Activated naive CD8-positive, alpha-beta T cell treated with anti-CD3 and anti-CD28 coated beads for 36 hours (primary cell): ENCODE results near the gene INPP5K. TPM values are rescaled to one million over a fixed set of nuclear protein-coding genes. Genes with fewer than 3 reads are reported as not detected.

ENCODE experiments used
- DNase-seq: peaks from one replicate; pipeline ENCODE4 v3.0.0; 2021
- H3K27ac Mint-ChIP-seq: one replicate; pipeline ENCODE4 v1.8.0; 2022; ENCODE audit warnings: mild to moderate bottlenecking, moderate library complexity, mixed read lengths
- H3K27me3 Mint-ChIP-seq: one replicate; pipeline ENCODE4 v1.8.0; 2022; ENCODE audit warnings: mild to moderate bottlenecking, mixed read lengths
- H3K36me3 Mint-ChIP-seq: one replicate; pipeline ENCODE4 v1.8.0; 2021; ENCODE audit warnings: mild to moderate bottlenecking, mixed read lengths
- H3K4me1 Mint-ChIP-seq: one replicate; pipeline ENCODE4 v1.8.0; 2021; ENCODE audit warnings: mixed read lengths
- H3K4me3 Mint-ChIP-seq: one replicate; pipeline ENCODE4 v1.8.0; 2022; ENCODE audit warnings: mild to moderate bottlenecking, moderate library complexity, mixed read lengths
- H3K9me3 Mint-ChIP-seq: one replicate; pipeline ENCODE4 v1.8.0; 2022; ENCODE audit warnings: mixed read lengths
- total RNA-seq, 2 experiments: library from RNA; stranded (reverse); gene quantifications; one replicate each; pipeline ENCODE4 v1.2.3, GENCODE V29; 2021

Gene INPP5K
- total RNA-seq, 2 experiments from 2014 or later: 18.1 to 18.2 TPM

DNA sequence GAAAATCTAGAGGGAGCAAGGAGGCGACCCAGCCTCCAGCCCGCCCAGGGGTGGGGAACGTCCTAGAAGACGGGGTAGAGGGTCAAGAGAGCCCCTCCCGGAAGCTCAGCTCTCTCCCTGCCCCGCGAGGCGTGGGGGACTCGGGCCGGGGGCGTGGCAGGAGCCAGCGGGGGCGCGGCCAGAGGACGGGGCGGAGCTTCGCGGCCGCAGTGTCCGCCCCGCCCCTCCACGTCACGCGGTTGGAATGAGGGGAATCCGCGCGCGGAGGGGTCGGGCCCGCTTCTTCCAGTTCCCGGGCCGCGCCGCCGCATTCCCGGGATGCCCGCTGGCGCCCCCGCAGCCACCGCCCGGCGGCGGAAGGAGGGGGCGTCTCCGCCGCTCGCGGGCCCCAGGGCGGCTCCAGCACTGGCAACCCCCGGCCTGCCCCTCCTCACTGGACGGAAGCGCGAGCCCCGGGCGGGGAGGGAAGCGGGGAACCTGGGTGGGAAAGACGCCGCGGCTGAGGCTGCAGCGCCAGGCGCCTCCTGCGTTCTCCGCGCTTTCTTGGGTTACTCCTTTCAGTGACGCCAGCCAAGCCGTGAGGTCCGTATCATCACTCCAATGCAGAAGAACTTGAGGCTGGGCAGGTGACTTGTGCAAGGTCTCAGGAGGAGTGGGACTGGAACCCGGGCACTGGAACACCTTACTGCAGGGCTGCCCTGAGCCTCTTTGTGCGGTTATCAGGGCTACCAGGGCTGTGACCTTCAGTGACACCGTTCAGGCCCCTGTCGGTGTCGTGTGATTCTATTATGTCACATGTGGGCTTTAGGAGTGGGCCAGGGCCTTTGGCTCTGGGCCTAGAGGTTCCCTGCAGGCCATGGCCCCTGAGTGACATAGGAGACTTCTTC is 28.2 kb downstream of the INPP5K start:
- Mint-ChIP-seq H3K27ac (no peak overlapping the region), H3K4me1 (peaks cover 29% of the 10 kb centered on the region), H3K4me3 (peak overlapping the region; percentile 71), H3K9me3 (no peaks in the 10 kb centered on the region), H3K36me3 (no peaks in the 10 kb centered on the region), H3K27me3 (peaks cover 9% of the 10 kb centered on the region)
- peak; percentile 69 for DNase-seq

DNA sequence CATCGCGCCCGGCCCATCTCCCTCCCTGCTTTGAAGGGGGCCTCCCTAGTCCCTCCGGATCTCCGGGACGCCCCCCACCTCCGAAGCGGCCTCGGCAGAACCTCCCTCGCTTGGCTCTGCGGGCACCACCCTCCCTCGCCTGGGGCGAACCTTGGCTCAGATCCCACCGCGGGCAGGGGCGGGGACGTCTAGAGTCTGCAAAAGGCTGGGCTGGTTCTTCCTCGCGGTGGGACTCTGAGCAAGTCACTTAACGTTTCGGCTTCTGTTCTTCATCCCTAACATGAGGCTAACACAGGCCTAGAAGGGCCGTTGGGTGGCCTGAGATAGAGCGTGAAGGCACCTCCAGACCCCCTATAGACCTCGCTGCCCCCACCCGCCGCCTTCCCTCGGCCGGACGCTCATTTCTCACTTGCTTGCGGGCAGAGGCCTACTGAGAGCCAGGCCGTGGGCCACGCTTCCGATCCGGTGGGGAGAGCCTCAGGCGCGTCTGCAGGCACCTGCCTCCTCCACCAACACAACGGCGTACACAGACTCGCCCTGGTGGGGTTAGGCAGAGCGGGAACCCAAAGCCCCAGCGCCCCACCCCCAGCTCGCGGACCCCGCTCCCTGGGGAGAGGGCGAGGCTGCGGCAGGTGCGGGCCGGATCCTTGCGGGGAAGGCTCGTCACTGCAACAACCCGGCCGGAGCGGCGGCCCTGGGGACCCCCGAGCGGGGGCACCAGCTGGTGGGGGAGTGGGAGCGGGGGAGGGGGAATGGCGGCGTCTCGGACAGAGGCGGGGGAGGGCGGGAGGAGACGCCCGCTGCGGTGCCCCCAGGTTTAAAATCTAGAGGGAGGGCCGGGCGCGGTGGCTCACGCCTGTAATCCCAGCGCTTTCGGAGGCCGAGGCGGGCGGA is 29.4 kb downstream of the INPP5K start:
- Mint-ChIP-seq H3K27ac (peak overlapping the region; percentile 48), H3K4me1 (peaks cover 27% of the 10 kb centered on the region), H3K27me3 (peaks cover 9% of the 10 kb centered on the region), H3K36me3 (no peaks in the 10 kb centered on the region), H3K9me3 (no peaks in the 10 kb centered on the region), H3K4me3 (peak overlapping the region; percentile 73)
- DNase-seq: peak; percentile 81

GRCh38 chr17:1485423-1486376 is 30.7 kb downstream of the INPP5K start:
- H3K27me3 Mint-ChIP-seq: peaks cover 6% of the 10 kb centered on the region
- H3K4me3 Mint-ChIP-seq: peak overlapping the region; percentile 73
- no peaks in the 10 kb centered on the region for H3K9me3 Mint-ChIP-seq
- DNase-seq: peak; percentile 67
- no peak overlapping the region for H3K27ac Mint-ChIP-seq
- peaks cover 21% of the 10 kb centered on the region for H3K4me1 Mint-ChIP-seq
- H3K36me3 Mint-ChIP-seq: no peaks in the 10 kb centered on the region

- Mint-ChIP-seq H3K27ac (peak overlapping the region; percentile 70), H3K4me3 (peak overlapping the region; percentile 68), H3K4me1 (peaks cover 17% of the 10 kb centered on the region), H3K9me3 (no peaks in the 10 kb centered on the region), H3K27me3 (peaks cover 6% of the 10 kb centered on the region), H3K36me3 (no peaks in the 10 kb centered on the region)
- DNase-seq: peak; percentile 43
Measured at GRCh38 chr17:1484676-1485422, 31.6 kb downstream of the INPP5K start.

DNA sequence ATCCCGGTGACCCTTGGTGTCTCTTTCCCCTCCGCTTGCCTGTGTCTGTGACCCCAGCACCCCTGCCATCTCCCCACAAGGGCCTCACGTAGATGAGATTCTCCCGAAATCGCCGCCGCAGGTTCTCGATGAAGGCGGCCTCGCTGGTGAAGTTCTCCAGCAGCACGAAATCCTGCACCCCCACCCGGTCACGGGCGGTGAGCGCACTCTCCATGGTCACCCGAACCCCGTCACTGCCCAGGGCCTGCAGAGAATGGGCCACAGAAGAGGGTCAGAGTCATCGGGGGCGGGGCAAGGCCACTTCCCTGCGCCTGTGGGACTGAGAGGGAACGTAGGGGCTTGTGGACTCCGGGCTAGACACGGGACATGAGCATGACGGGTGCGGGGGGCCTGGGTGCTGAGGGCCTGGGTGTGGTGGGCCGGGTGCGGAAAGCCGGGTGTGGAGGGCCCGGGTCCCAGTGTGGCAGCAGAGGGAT is 32.3 kb downstream of the INPP5K start:
- H3K4me1 Mint-ChIP-seq: peaks cover 17% of the 10 kb centered on the region
- H3K36me3 Mint-ChIP-seq: no peaks in the 10 kb centered on the region
- no peaks in the 10 kb centered on the region for H3K9me3 Mint-ChIP-seq
- DNase-seq: no peak
- H3K27me3 Mint-ChIP-seq: peaks cover 3% of the 10 kb centered on the region
- no peak overlapping the region for H3K4me3 Mint-ChIP-seq
- H3K27ac Mint-ChIP-seq: no peak overlapping the region

DNA sequence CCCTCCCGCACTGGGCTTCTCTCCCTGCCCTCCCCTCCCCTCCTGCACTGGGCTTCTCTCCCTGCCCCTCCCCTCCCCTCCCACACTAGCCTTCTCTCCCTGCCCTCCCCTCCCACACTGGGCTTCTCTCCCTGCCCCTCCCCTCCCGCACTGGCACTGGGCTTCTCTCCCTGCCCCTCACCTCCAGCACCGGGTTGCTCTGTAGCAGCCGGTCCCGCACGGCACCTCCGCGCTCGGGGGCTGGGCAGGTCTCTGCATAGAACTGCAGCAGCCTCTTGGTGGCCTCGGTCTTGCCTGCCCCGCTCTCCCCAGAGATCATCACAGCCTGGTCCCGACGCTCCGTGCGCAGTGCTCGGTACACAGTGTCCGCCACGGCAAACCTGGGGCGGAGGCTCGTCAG is 33.7 kb downstream of the INPP5K start:
- Mint-ChIP-seq H3K27me3 (no peaks in the 10 kb centered on the region), H3K4me1 (peaks cover 14% of the 10 kb centered on the region), H3K27ac (no peak overlapping the region), H3K9me3 (no peaks in the 10 kb centered on the region), H3K4me3 (no peak overlapping the region), H3K36me3 (no peaks in the 10 kb centered on the region)
- no peak for DNase-seq

DNA sequence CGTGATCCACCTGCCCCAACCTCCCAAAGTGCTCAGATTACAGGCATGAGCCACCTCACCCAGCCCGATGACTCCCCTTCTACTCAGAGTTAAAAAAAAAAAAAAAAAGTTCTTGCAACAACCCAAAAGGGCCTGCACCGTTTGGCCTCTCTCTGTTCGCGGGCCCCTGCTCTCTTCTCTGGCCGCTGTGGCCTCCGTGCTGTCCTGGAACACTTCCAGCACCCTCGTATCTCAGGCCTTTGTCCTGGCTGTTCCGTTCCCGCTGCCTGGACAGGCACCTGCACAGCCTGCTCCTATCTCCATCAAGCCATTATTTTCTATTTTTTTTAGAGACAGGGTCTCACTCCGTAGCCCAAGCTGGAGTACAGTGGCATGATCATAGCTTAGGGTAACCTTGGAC is 34.7 kb downstream of the INPP5K start:
- Mint-ChIP-seq H3K36me3 (no peaks in the 10 kb centered on the region), H3K4me1 (peaks cover 8% of the 10 kb centered on the region), H3K4me3 (no peak overlapping the region), H3K9me3 (no peaks in the 10 kb centered on the region), H3K27me3 (no peaks in the 10 kb centered on the region), H3K27ac (no peak overlapping the region)
- DNase-seq: no peak

DNA sequence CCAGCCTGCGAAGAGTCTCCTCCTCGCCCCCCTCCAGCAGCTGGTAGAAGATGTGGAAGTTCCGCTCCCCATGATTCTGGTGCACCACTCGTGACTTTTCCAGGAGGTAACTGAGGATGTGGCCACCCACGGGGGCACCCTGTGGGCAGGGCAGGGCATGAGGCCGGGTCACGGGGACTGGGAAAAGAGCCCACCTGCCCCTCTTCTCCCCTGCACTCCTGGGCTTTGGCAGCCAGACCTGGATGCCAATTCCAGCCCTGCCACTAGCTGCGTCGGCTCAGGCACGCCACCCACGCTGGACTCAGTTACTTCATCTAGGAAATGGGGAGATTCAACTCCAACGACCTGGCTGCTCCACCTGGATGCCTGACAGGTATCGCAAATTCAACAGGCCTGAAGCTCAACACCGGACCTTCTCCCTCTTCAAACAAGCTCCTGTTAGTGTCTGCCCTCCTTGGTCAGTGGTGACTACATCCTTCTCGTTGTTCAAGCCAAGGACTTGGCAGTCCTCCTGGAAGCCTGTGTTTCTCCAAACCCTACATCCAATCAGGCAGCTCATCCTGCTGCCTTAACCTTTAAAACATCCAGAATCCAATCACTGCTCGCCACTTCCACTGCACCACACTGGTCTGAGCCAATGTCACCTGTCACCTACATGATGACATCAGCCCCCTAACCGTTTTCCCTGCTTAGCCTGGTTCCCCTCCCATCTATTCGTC is 35.5 kb downstream of the INPP5K start:
- Mint-ChIP-seq H3K27me3 (no peaks in the 10 kb centered on the region), H3K9me3 (no peaks in the 10 kb centered on the region), H3K4me1 (peaks cover 7% of the 10 kb centered on the region), H3K27ac (no peak overlapping the region), H3K4me3 (no peak overlapping the region), H3K36me3 (no peaks in the 10 kb centered on the region)
- DNase-seq: no peak

GRCh38 chr17:1478418-1478817 is 38.0 kb downstream of the INPP5K start:
- Mint-ChIP-seq H3K4me3 (no peak overlapping the region), H3K9me3 (no peaks in the 10 kb centered on the region), H3K36me3 (no peaks in the 10 kb centered on the region)

GRCh38 chr17:1475321-1475854 is 41.0 kb downstream of the INPP5K start:
- Mint-ChIP-seq H3K36me3 (no peaks in the 10 kb centered on the region), H3K4me3 (no peak overlapping the region), H3K9me3 (no peaks in the 10 kb centered on the region), H3K27ac (no peak overlapping the region), H3K27me3 (no peaks in the 10 kb centered on the region), H3K4me1 (peaks cover 9% of the 10 kb centered on the region)
- no peak for DNase-seq

More at GRCh38 chr17:1478418-1478817, 38.0 kb downstream of the INPP5K start:
- H3K27ac Mint-ChIP-seq: no peak overlapping the region
- no peak for DNase-seq
- peaks cover 6% of the 10 kb centered on the region for H3K4me1 Mint-ChIP-seq
- no peaks in the 10 kb centered on the region for H3K27me3 Mint-ChIP-seq

- H3K36me3 Mint-ChIP-seq: peaks cover under 1% of the 10 kb centered on the region
- H3K9me3 Mint-ChIP-seq: no peaks in the 10 kb centered on the region
- no peak overlapping the region for H3K27ac Mint-ChIP-seq
- H3K27me3 Mint-ChIP-seq: no peaks in the 10 kb centered on the region
- no peak overlapping the region for H3K4me3 Mint-ChIP-seq
- peaks cover 9% of the 10 kb centered on the region for H3K4me1 Mint-ChIP-seq
- no peak for DNase-seq
Measured at GRCh38 chr17:1474402-1475189, 41.8 kb downstream of the INPP5K start.

GRCh38 chr17:1473841-1474240 is 42.6 kb downstream of the INPP5K start:
- DNase-seq: no peak
- Mint-ChIP-seq H3K4me1 (peaks cover 9% of the 10 kb centered on the region), H3K4me3 (no peak overlapping the region), H3K27ac (no peak overlapping the region), H3K36me3 (peaks cover 7% of the 10 kb centered on the region), H3K27me3 (no peaks in the 10 kb centered on the region), H3K9me3 (no peaks in the 10 kb centered on the region)
